KOPT-K1 (cell line): ENCODE data around the gene BCAT1.

Experiments used
- H3K27ac ChIP-seq: fragments of 200-600 bp; sonication (generic); 2 replicates; pipeline ENCODE4 v1.5.1; 2016; ENCODE audit warnings: antibody characterized with exemption, mild to moderate bottlenecking, low read depth, low read length; ENCODE audit not compliant: poor library complexity, severe bottlenecking
- H3K36me3 ChIP-seq: fragments of 200-600 bp; sonication (generic); 2 replicates; pipeline ENCODE4 v1.5.1; 2017; ENCODE audit warnings: antibody characterized with exemption, mild to moderate bottlenecking, low read length, moderate library complexity; ENCODE audit not compliant: insufficient read depth
- H3K9me3 ChIP-seq: fragments of 200-600 bp; sonication (generic); 2 replicates; pipeline ENCODE4 v1.5.1; 2017; ENCODE audit warnings: antibody characterized with exemption, low read length, mild to moderate bottlenecking; ENCODE audit not compliant: insufficient read depth, poor library complexity, severe bottlenecking

Gene BCAT1

DNA sequence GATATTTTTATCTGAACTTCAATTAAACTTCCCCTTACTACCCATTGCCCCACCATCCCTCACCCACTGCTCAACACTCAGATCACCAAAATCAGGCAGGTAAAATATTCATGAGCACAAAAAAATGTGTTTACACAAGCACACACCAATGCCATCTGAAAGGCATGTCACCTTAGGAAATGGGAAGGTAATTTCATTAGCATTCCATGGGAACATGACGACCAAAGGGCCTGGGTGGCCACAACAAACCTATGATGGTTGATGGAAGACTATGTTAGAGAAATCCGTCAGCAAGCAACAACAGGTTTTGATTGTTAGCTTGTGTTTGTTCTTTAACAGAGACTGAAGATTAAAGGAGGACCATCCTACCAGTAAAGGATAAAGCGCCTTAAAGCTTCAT lies 97.6 kb downstream of the BCAT1 start:
- no peak overlapping the region for H3K27ac ChIP-seq
- no peaks in the 10 kb centered on the region for H3K9me3 ChIP-seq
- no peaks in the 10 kb centered on the region for H3K36me3 ChIP-seq

DNA sequence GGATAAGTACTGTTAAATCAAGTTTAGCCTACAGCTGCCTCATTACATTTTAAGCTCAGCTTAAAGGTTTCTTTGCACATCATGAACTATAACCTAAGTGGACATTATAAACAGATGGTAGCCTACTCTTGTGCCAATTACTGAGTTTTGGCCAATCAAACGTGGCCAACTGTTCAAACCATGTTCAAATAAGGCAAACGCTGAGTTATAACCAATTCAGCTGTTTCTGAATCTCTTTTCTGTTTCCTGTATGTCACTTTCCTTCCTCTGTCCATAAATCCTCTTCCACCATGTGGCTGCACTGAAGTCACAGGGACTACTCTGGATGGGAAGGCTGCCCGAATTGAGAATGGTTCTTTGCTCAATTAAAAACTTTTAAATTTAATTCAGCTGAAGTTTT lies 98.4 kb downstream of the BCAT1 start:
- Histone ChIP-seq H3K27ac (no peak overlapping the region), H3K36me3 (no peaks in the 10 kb centered on the region), H3K9me3 (no peaks in the 10 kb centered on the region)

DNA sequence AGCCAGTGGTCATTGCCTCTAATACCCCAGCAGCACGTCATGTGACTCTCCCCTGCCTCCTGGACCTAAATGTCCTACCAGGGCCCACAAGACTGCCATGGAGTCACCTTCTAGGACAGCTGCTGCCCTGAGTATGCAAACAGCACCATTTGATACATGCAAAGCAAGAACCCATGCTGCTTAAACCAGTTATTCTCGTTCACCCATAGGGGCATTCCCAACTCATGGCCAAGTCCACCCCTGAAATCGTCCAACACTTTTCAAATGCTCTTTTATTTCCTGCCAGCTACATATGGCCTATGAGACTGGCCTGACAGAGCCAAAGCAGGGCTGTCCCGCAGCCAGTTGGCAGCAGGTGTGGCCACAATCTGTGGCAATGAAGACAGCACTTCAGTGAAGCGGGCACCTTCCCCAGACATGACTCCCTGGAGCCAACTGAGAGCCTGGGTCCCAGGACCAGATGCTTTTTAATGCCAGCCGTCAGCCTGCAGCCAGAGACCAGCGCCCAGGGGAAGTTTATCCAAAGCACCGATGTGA lies 99.9 kb downstream of the BCAT1 start:
- Histone ChIP-seq H3K27ac (no peak overlapping the region), H3K36me3 (no peaks in the 10 kb centered on the region), H3K9me3 (no peaks in the 10 kb centered on the region)

DNA sequence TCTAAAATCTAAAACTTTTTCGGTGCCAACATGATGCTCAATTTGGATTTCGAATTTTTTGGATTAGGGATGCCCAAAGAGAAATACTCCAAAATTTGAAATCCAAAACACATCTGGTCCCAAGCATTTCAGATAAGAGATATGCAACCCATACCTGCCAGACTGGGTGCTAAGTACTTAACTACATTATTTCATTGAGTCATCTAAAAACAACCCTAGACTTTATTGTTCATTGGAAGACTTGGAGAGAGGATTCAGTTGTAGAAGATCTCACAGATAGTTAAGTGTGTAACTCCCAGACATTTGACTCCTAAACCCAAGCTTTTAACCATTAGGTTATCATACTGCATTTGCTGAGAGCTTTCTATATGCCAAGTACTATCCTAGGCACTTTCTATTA lies 102.2 kb downstream of the BCAT1 start:
- H3K27ac ChIP-seq, result no peak overlapping the region
- H3K9me3 ChIP-seq, result no peaks in the 10 kb centered on the region
- H3K36me3 ChIP-seq, result no peaks in the 10 kb centered on the region

DNA sequence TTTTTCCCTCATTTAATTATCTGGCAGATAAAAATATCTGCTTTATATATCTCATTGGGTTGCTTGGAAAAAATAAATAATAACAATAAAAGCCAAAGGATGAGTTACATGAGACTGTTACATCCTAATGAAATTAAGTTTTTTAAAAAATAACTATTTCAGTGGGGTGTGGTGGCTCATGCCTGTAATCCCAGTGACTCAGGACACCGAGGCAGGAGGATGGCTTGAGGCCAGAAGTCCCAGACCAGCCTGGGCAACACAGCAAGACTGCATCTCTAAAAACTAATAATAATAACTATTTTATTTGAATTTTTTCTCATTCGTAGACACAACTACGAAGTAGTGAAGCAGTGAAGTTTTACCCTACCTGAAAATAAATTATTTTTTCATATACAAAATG lies 103.3 kb downstream of the BCAT1 start:
- no peak overlapping the region for H3K27ac ChIP-seq
- no peaks in the 10 kb centered on the region for H3K9me3 ChIP-seq
- H3K36me3 ChIP-seq, result no peaks in the 10 kb centered on the region

DNA sequence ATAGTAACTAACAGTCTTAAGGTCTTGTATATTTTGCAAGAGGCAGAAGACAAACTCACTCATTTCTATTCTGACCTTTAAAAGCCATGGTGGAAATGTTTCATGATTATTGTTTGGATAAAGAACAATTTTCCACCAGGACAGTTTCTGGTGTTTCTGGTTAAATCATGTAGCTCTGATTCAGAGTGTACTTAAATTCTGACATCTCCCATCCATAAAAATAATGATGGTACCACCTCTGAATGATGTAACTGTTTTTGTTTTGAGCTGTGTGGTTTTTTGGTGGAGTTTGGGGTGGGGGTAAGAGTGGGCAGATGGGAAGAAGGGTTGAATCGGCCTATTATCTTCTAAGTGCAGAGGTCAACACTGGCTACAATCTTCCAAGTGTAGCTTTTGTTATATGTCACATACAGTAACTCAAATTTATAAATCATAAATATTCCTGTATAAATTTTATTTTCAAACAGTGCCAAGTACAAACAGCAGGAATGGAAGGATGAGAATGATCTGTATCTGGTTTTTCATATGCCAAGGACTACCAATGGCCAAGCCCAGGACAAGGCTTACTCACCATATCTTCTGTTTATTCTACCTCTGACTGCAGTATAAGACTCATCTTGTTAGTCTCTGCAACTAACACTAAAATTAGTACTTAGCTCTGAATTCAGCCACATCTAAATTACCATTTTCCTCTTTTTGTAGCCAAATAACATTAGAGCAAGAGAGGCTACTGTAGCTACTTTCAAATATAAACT lies 108.7 kb downstream of the BCAT1 start:
- H3K27ac ChIP-seq, result no peak overlapping the region
- no peaks in the 10 kb centered on the region for H3K9me3 ChIP-seq
- H3K36me3 ChIP-seq, result no peaks in the 10 kb centered on the region

DNA sequence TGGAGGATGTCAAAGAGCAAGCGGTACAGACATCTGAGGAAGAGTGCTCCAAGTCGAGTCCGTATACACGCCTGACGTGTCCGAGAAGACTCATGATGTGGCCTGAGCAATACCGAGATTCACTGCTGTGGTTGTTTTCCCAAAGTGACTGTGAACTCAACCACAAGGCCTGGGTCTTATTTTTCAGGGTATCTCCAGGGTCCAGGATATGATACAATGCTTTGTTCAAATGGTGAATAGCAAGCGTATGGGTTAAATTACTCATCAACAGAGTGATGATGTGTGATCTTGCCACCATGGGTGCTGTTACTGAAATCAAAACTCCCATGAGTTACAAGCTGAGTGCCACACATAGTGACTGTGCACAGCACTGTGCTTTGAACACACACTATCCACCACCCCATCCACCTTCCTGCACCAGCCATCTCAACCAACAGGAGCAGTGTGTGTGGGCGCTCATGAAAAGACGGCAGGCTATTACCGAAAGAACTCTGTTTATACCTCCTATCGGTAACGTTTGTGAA lies 109.6 kb downstream of the BCAT1 start:
- no peaks in the 10 kb centered on the region for H3K9me3 ChIP-seq
- no peak overlapping the region for H3K27ac ChIP-seq
- H3K36me3 ChIP-seq, result no peaks in the 10 kb centered on the region

DNA sequence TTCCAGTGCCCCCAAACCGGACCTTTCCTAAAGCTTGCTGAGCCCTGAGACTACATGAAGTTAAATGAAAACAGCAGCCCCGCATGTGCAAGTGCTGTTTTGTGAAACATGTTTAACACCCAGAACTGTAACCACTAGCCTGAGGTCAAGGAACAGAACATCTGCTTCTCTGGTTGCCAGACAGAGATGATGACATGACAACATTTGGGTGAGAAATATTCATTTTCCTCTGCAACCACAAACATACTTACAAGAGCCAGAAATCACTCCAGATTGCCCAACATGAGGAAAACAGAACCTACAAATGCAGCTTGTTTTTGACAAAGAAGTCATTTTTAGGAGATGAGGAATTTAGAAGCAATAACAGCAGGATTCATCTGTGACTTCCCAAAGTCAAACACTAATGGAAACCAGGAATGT lies 110.4 kb downstream of the BCAT1 start:
- no peak overlapping the region for H3K27ac ChIP-seq
- H3K9me3 ChIP-seq, result no peaks in the 10 kb centered on the region
- no peaks in the 10 kb centered on the region for H3K36me3 ChIP-seq

DNA sequence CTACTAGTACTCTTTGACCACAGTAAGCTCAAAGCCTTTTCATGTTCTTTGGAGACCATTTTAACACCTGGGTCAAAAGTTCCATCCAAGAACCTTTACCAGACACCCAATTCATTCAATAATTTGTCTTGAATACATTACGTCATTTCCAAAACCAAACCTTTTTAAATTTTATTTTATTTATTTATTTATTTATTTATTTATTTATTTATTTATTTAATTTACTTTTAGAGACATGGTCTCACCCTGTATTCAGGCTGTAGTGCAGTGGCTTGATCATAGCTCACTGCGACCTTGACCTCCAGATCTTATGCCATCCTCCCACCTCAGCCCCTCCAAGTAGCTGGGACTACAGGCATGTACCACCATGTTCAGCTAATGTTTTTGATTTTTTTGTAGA lies 113.5 kb downstream of the BCAT1 start:
- no peaks in the 10 kb centered on the region for H3K9me3 ChIP-seq
- no peak overlapping the region for H3K27ac ChIP-seq
- H3K36me3 ChIP-seq, result no peaks in the 10 kb centered on the region

DNA sequence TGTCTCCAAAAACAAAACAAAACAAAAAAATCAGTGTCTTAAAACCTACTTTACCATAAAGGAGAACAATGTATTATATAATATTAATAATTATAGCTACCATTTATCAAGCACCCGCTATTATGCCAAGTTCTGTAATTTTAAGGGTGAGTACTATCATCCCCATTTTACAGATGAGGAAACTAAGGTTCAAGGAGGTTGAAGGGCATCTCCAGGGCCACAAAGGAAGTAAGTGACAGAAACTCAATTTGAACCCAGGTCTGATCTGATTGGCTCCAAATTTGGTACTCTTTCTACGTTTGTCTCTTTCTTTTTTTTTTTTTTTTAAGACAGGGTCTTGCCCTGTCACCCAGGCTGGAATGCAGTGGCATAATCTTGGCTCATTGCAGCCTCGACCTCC lies 115.4 kb downstream of the BCAT1 start:
- Histone ChIP-seq H3K9me3 (no peaks in the 10 kb centered on the region), H3K36me3 (no peaks in the 10 kb centered on the region), H3K27ac (no peak overlapping the region)

DNA sequence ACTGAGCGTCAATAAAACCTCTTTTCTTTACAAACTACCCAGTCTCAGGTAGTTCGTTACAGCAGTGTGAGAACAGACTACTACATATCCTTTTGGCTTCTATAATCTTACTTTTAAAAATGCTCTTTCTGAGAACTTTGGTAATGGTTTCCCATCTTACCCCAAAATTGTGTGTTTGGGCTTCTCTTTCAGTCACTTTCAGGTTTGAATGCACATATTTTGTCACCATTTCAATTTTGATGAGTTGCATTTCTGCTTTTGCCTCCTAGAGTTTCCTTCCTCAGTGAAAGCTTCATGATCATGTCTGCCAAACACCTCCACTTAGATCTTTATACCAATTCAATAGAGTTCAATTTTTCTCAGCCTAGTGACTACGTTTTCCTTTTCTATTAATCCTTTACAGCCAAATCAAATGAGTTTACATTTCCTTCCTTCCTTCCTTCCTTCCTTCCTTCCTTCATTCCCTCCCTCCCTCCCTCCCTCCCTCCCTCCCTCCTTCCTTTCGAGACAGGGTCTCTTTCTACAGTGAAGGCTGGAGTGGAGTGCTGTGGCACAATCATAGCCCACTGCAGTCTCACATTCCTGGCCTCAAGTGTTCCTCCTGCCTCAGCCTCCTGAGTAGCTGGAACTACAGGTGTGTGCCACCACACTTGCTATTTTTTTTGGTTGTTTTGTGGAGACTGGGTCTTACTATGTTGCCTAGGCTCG lies 124.9 kb downstream of the BCAT1 start:
- Histone ChIP-seq H3K36me3 (peaks cover 10% of the 10 kb centered on the region; the same call in 1 of the 2 replicates), H3K9me3 (no peaks in the 10 kb centered on the region), H3K27ac (no peak overlapping the region)

DNA sequence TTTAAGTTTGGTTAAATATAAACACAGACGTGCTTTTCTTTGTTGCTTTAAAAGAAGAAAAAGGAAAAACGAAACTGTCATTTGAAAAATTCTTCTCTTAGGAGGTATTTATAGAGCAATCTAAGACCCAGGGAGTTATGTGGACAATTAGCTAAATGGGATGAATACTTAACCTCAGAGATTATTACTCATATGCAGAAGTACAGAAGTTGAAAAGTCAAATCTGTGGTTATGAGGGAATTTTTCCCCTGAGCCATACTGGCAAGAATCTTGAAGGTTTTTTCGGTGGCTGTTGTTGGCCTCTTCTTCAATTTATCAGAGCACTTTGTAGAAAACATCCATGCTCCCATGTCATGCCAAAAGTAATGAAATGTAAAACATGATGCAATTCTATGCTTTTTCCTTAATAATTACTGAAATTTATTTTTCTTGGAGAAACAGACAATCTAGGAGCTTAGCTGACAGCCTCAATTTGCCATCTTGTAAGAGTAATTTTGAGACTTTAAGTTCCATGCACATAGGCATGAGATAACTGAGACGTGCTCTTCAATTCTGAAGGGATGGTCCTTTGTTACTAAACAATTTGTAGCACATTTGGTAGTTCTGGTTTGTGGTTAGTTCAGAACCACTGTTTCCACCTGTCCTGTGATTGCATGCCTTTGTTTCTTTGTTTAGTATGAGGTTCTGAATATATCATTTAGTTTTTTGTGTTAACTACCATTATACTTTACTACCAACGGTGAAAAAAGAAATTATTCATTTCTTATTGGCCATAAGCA lies 126.6 kb downstream of the BCAT1 start:
- no peak overlapping the region for H3K27ac ChIP-seq
- H3K36me3 ChIP-seq, result peaks cover 10% of the 10 kb centered on the region; the same call in 1 of the 2 replicates

DNA sequence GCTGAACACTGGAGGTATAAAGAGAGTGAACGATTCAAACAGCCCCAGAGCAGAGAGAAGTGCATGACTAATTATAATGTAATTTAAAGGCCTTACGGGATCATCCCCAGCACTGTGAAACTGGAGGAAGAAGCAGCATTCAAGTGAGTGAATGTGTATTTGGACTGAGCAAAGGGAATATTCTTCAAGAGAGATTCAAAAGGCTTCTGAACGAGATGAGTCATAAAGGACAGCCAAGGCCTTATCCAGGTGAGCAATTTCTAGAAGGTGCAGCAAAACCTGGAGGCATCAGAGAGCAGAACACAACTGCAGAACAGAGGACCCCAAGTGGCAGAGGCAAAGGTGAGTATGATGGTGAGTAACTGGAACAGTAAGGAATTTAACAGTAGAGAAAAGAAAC lies 127.2 kb downstream of the BCAT1 start:
- no peak overlapping the region for H3K27ac ChIP-seq
- H3K9me3 ChIP-seq, result no peaks in the 10 kb centered on the region
- peaks cover 10% of the 10 kb centered on the region; the same call in 1 of the 2 replicates for H3K36me3 ChIP-seq

More for the DNA sequence above, 126.6 kb downstream of the BCAT1 start:
- H3K9me3 ChIP-seq, result no peaks in the 10 kb centered on the region

DNA sequence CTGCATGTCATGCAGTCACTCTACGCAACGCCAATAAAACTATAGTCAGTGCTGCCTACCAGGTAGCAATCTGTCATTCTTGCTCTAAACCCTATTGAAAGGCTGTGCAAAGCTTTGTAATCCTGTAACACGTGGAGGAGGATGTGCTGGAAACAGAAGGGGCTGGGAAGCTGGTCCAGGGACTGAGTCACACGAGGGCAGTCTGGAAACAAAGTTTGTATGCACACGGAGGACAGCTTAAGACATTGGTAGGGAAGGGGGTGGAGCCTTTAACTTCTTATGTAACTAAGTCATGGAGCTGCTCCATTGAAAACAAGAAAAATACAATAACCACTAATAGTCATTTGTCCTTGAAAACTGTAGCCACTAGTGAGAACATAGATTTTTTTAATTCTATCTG lies 128.0 kb downstream of the BCAT1 start:
- Histone ChIP-seq H3K9me3 (no peaks in the 10 kb centered on the region), H3K36me3 (peaks cover 10% of the 10 kb centered on the region; the same call in 1 of the 2 replicates), H3K27ac (no peak overlapping the region)

DNA sequence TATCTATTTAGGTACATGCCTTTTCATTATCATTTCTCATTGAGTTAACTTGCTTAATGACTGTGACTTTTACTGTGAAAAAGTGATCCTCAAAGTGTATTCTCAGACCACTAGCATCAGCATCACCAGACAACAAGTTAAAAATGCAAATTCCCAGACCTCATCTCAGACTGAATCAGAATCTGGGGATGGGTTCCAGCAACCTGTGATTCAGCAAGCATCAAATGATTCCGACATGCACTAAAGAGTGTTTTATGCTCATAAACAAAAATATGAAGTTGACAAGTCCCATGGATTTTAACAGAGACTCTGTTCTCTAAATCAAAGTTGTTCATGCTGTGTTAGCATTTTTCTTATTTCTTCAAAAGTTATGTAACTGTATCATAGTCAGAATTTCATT lies 130.6 kb downstream of the BCAT1 start:
- no peaks in the 10 kb centered on the region for H3K9me3 ChIP-seq
- no peak overlapping the region for H3K27ac ChIP-seq
- H3K36me3 ChIP-seq, result 0 out of 2 replicates have a peak, but pooled peaks cover 10% of the 10 kb centered on the region
